GM23338 (cell line): ENCODE results near the gene MTCH2. TPM values are rescaled to one million over a fixed set of nuclear protein-coding genes. Genes with fewer than 3 reads are reported as not detected.

ENCODE experiments used
- ATAC-seq: fragments of 200-7000 bp; cut with Tn5 transposase; 3 replicates; pipeline ENCODE4 v1.9.1; 2020
- DNase-seq: peaks from one replicate; pipeline ENCODE4 v3.0.0-alpha.2; 2015; ENCODE audit warnings: low spot score
- H2AFZ ChIP-seq: fragments of 200-600 bp; sonication (generic); 2 replicates; pipeline ENCODE4 v1.8.0; 2016; ENCODE audit warnings: antibody characterized with exemption, mild to moderate bottlenecking, moderate library complexity
- H3F3A ChIP-seq: fragments of 200-600 bp; sonication (generic); replicated peaks from 2 replicates; pipeline ENCODE4 v1.8.0; 2017; ENCODE audit warnings: antibody characterized with exemption, mixed run types, low read depth
- H3K27ac ChIP-seq: fragments of 200-600 bp; sonication (generic); 2 replicates; pipeline ENCODE4 v1.6.1; 2016; ENCODE audit warnings: low read depth
- H3K27me3 ChIP-seq: fragments of 200-600 bp; sonication (generic); 2 replicates; pipeline ENCODE4 v1.8.0; 2016; ENCODE audit warnings: mild to moderate bottlenecking, mixed run types, moderate library complexity; ENCODE audit not compliant: insufficient read depth
- H3K36me3 ChIP-seq: fragments of 200-600 bp; sonication (generic); 2 replicates; pipeline ENCODE4 v1.8.0; 2016; ENCODE audit warnings: mild to moderate bottlenecking; ENCODE audit not compliant: insufficient read depth
- H3K4me1 ChIP-seq: fragments of 200-600 bp; sonication (generic); 2 replicates; pipeline ENCODE4 v1.8.0; 2016; ENCODE audit warnings: mild to moderate bottlenecking, moderate library complexity; ENCODE audit not compliant: insufficient read depth
- H3K4me2 ChIP-seq: fragments of 200-600 bp; sonication (generic); 2 replicates; pipeline ENCODE4 v1.7.1; 2017; ENCODE audit warnings: mixed run types
- H3K4me3 ChIP-seq: fragments of 200-600 bp; sonication (generic); 2 replicates; pipeline ENCODE4 v1.6.1; 2016; ENCODE audit warnings: mixed run types
- H3K79me2 ChIP-seq: fragments of 200-600 bp; sonication (generic); replicated peaks from 2 replicates; pipeline ENCODE4 v1.8.0; 2017; ENCODE audit warnings: mild to moderate bottlenecking; ENCODE audit not compliant: insufficient read depth
- H3K9me2 ChIP-seq: fragments of 200-600 bp; sonication (generic); 2 replicates; pipeline ENCODE4 v1.8.0; 2017; ENCODE audit not compliant: insufficient read depth
- H4K20me1 ChIP-seq: fragments of 200-600 bp; sonication (generic); replicated peaks from 2 replicates; pipeline ENCODE4 v1.8.0; 2017; ENCODE audit warnings: mild to moderate bottlenecking; ENCODE audit not compliant: insufficient read depth
- H3K27ac Mint-ChIP-seq: 2 replicates; pipeline ENCODE4 v1.8.0; 2020; ENCODE audit warnings: inconsistent platforms, mild to moderate bottlenecking, moderate library complexity, mixed read lengths
- H3K27me3 Mint-ChIP-seq: 3 replicates; pipeline ENCODE4 v1.8.0; 2022; ENCODE audit warnings: low read depth, mild to moderate bottlenecking, moderate library complexity, mixed read lengths, inconsistent platforms; ENCODE audit not compliant: insufficient read depth, poor library complexity
- H3K36me3 Mint-ChIP-seq: 3 replicates; pipeline ENCODE4 v1.8.0; 2021; ENCODE audit warnings: low read depth, mild to moderate bottlenecking, inconsistent platforms, moderate library complexity, mixed read lengths
- H3K4me1 Mint-ChIP-seq: 3 replicates; pipeline ENCODE4 v1.8.0; 2020; ENCODE audit warnings: mild to moderate bottlenecking, inconsistent platforms, mixed read lengths
- H3K4me3 Mint-ChIP-seq: 3 replicates; pipeline ENCODE4 v1.8.0; 2021; ENCODE audit warnings: moderate library complexity, mild to moderate bottlenecking, inconsistent platforms, mixed read lengths
- H3K9me3 Mint-ChIP-seq: 3 replicates; pipeline ENCODE4 v1.8.0; 2020; ENCODE audit warnings: moderate library complexity, mild to moderate bottlenecking, inconsistent platforms, mixed read lengths
- CREB1 ChIP-seq: fragments of 250-450 bp; sonication (Bioruptor Pico); IDR thresholded peaks from 2 replicates; pipeline ENCODE4 v1.5.0; 2020; ENCODE audit warnings: low read depth, mild to moderate bottlenecking, moderate library complexity
- CTCF ChIP-seq, 2 experiments: fragments of 200-600 bp in 1 of 2; sonication (generic) in 1 of 2; conservative IDR thresholded peaks; 2 replicates each; pipeline versions ENCODE4 v1.5.1 to v1.6.1; 2016 to 2017; ENCODE audit warnings: antibody characterized with exemption in 2 of 2, low read depth in 2 of 2, mild to moderate bottlenecking in 2 of 2, moderate library complexity in 1 of 2
- ETS1 ChIP-seq: IDR thresholded peaks from 2 replicates; pipeline ENCODE4 v1.6.1; 2016; ENCODE audit warnings: antibody characterized with exemption
- EZH2 ChIP-seq: fragments of 200-600 bp; sonication (generic); IDR thresholded peaks from one replicate; pipeline ENCODE4 v1.8.0; 2017; ENCODE audit warnings: antibody characterized with exemption, mild to moderate bottlenecking, low read depth; ENCODE audit not compliant: unreplicated experiment
- EZH2phosphoT487 ChIP-seq: fragments of 200-600 bp; sonication (generic); IDR thresholded peaks from one replicate; pipeline ENCODE4 v1.8.1; 2018; ENCODE audit warnings: antibody characterized with exemption; ENCODE audit not compliant: unreplicated experiment
- JUNB ChIP-seq: IDR thresholded peaks from one replicate; pipeline ENCODE4 v1.6.1; 2016; ENCODE audit warnings: antibody characterized with exemption; ENCODE audit not compliant: unreplicated experiment
- NANOG ChIP-seq: IDR thresholded peaks from 2 replicates; pipeline ENCODE4 v1.6.1; 2016; ENCODE audit warnings: antibody characterized with exemption, borderline replicate concordance
- POLR2AphosphoS5 ChIP-seq: IDR thresholded peaks from 2 replicates; pipeline ENCODE4 v1.6.1; 2016; ENCODE audit warnings: antibody characterized with exemption, low read depth
- REST ChIP-seq: IDR thresholded peaks from one replicate; pipeline ENCODE4 v1.6.1; 2018; ENCODE audit warnings: antibody characterized with exemption; ENCODE audit not compliant: unreplicated experiment
- STAT1 ChIP-seq: IDR thresholded peaks from one replicate; pipeline ENCODE4 v1.6.1; 2016; ENCODE audit warnings: antibody characterized with exemption; ENCODE audit not compliant: unreplicated experiment
- ZNF114 ChIP-seq: fragments of 250-450 bp; sonication (Bioruptor Pico); IDR thresholded peaks from 2 replicates; pipeline ENCODE4 v1.5.0; 2020; ENCODE audit warnings: mild to moderate bottlenecking, moderate library complexity
- ZNF331 ChIP-seq: fragments of 250-450 bp; sonication (Bioruptor Pico); IDR thresholded peaks from 2 replicates; pipeline ENCODE4 v1.5.0; 2020; ENCODE audit warnings: low read depth, mild to moderate bottlenecking, moderate library complexity
- ZNF462 ChIP-seq: fragments of 250-450 bp; sonication (Bioruptor Pico); IDR thresholded peaks from 2 replicates; pipeline ENCODE4 v1.5.0; 2020; ENCODE audit warnings: mild to moderate bottlenecking, moderate library complexity
- polyA plus RNA-seq: library from polyadenylated mRNA; unstranded; fragments of >200 nt; fragmentation: Nextera tagmentation; extraction: Ambion mirVana; gene quantifications from 2 replicates; pipeline ENCODE4 v1.2.1, GENCODE V29; 2016
- total RNA-seq: library from RNA; depleted of rRNA; stranded (reverse); fragments of >200 nt; shearing (Covaris generic); gene quantifications from 2 replicates; pipeline ENCODE4 v1.2.3, GENCODE V29; 2014

Gene MTCH2
- total and polyA plus RNA-seq, 2 experiments from 2014 or later: 90.9 to 155 TPM

- Histone ChIP-seq H3K36me3 (no peaks in the 10 kb centered on the region), H3F3A (no peaks in the 10 kb centered on the region), H3K4me3 (no peak overlapping the region), H2AFZ (no peak overlapping the region), H3K9me2 (no peaks in the 10 kb centered on the region), H3K4me1 (no peaks in the 10 kb centered on the region), H3K4me2 (no peak overlapping the region), H3K79me2 (no peaks in the 10 kb centered on the region), H3K27ac (no peak overlapping the region), H3K27me3 (no peaks in the 10 kb centered on the region), H4K20me1 (no peaks in the 10 kb centered on the region)
- Mint-ChIP-seq H3K4me1 (no peaks in the 10 kb centered on the region), H3K27me3 (no peaks in the 10 kb centered on the region), H3K9me3 (no peaks in the 10 kb centered on the region), H3K4me3 (no peak overlapping the region), H3K27ac (no peak overlapping the region), H3K36me3 (no peaks in the 10 kb centered on the region)
- no peak for DNase-seq
- no peak for ATAC-seq
- TF ChIP-seq ZNF114 (CRISPR knock-in tag) (no peak), ZNF462 (CRISPR knock-in tag) (no peak), REST (no peak), ZNF331 (CRISPR knock-in tag) (no peak), POLR2AphosphoS5 (no peak), EZH2phosphoT487 (no peak), NANOG (no peak), ETS1 (no peak), CTCF (conservative IDR thresholded peaks at IDR 0.05; ENCODE audit: low read depth in 2 of 2) (no peak), STAT1 (no peak), JUNB (no peak), EZH2 (no peak), CREB1 (CRISPR knock-in tag) (no peak)
Measured at GRCh38 chr11:47668665-47669064, 26.3 kb upstream of the MTCH2 start.
